Stimulated activated CD8-positive, alpha-beta memory T cell treated with anti-CD3 and anti-CD28 coated beads, Interleukin-12 subunit alpha, Interleukin-12 subunit beta, amount 100 ng/mL, for 4 hours (primary cell): ENCODE data around the gene CTNND2.

ENCODE experiments used
- DNase-seq: peaks from one replicate; pipeline ENCODE4 v3.0.0-alpha.2; 2020; ENCODE audit warnings: low read depth

Gene CTNND2

GRCh38 chr5:11311731-11312130 lies 592.5 kb downstream of the CTNND2 start:
- no peak for DNase-seq

- no peak for DNase-seq
Observed at GRCh38 chr5:11311272-11311671, 593.0 kb downstream of the CTNND2 start.

GRCh38 chr5:11310158-11310557 lies 594.1 kb downstream of the CTNND2 start:
- no peak for DNase-seq

- DNase-seq = no peak
Observed at GRCh38 chr5:11306365-11306764, 597.9 kb downstream of the CTNND2 start.

GRCh38 chr5:11305245-11305644 lies 599.0 kb downstream of the CTNND2 start:
- DNase-seq = no peak

- no peak for DNase-seq
Observed at GRCh38 chr5:11304641-11305040, 599.6 kb downstream of the CTNND2 start.

GRCh38 chr5:11302663-11303062 lies 601.6 kb downstream of the CTNND2 start:
- no peak for DNase-seq

- no peak for DNase-seq
Observed at GRCh38 chr5:11301171-11301570, 603.1 kb downstream of the CTNND2 start.

GRCh38 chr5:11300736-11301135 lies 603.5 kb downstream of the CTNND2 start:
- no peak for DNase-seq

- no peak for DNase-seq
Observed at GRCh38 chr5:11298877-11299276, 605.4 kb downstream of the CTNND2 start.

GRCh38 chr5:11293523-11293922 lies 610.7 kb downstream of the CTNND2 start:
- no peak for DNase-seq

- DNase-seq = no peak
Observed at GRCh38 chr5:11292648-11293356, 611.4 kb downstream of the CTNND2 start.

- no peak for DNase-seq
Observed at GRCh38 chr5:11289733-11290132, 614.5 kb downstream of the CTNND2 start.

GRCh38 chr5:11289208-11289607 lies 615.0 kb downstream of the CTNND2 start:
- DNase-seq = no peak

GRCh38 chr5:11281842-11282241 lies 622.4 kb downstream of the CTNND2 start:
- DNase-seq = no peak

- no peak for DNase-seq
Observed at GRCh38 chr5:11277323-11277722, 626.9 kb downstream of the CTNND2 start.

GRCh38 chr5:11273180-11273903 lies 630.9 kb downstream of the CTNND2 start:
- DNase-seq = no peak

GRCh38 chr5:11269515-11269914 lies 634.7 kb downstream of the CTNND2 start:
- DNase-seq = no peak

- DNase-seq = no peak
Observed at GRCh38 chr5:11268891-11269290, 635.4 kb downstream of the CTNND2 start.

GRCh38 chr5:11266331-11266730 lies 637.9 kb downstream of the CTNND2 start:
- no peak for DNase-seq

- DNase-seq = no peak
Observed at GRCh38 chr5:11261241-11261640, 643.0 kb downstream of the CTNND2 start.

- DNase-seq = no peak
Observed at GRCh38 chr5:11258001-11258400, 646.2 kb downstream of the CTNND2 start.

GRCh38 chr5:11252523-11252922 lies 651.7 kb downstream of the CTNND2 start:
- no peak for DNase-seq

- DNase-seq = no peak
Observed at GRCh38 chr5:11252075-11252474, 652.2 kb downstream of the CTNND2 start.
